ENCODE measurements around the gene CHKA. TPM values are rescaled to one million over a fixed set of nuclear protein-coding genes. Genes with fewer than 3 reads are reported as not detected.

CHKA gene
- total and polyA plus RNA-seq, 9 of the 15 experiments (the other 6 are each of a cell fraction or from before 2014, with no cell fraction given), result 3.6 to 37.0 (median 30.2) TPM

GRCh38 chr11:68010090-68011041 lies 110.8 kb downstream of the CHKA start, which contains the start of gene ALDH3B1 (continued):
- TF ChIP-seq ZNF592 (IDR thresholded peaks at IDR 0.05), result peak; percentile 84
- TF ChIP-seq DDX20 (tag; IDR thresholded peaks at IDR 0.05; ENCODE audit: low read depth), result no peak
- TF ChIP-seq NFXL1 (CRISPR knock-in tag; IDR thresholded peaks at IDR 0.05), result no peak
- TF ChIP-seq, protein P1, sequence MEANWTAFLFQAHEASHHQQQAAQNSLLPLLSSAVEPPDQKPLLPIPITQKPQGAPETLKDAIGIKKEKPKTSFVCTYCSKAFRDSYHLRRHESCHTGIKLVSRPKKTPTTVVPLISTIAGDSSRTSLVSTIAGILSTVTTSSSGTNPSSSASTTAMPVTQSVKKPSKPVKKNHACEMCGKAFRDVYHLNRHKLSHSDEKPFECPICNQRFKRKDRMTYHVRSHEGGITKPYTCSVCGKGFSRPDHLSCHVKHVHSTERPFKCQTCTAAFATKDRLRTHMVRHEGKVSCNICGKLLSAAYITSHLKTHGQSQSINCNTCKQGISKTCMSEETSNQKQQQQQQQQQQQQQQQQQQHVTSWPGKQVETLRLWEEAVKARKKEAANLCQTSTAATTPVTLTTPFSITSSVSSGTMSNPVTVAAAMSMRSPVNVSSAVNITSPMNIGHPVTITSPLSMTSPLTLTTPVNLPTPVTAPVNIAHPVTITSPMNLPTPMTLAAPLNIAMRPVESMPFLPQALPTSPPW (CRISPR knock-in tag; IDR thresholded peaks at IDR 0.05), result peak; percentile 50
- TF ChIP-seq BRF1 (IDR thresholded peaks at IDR 0.05; ENCODE audit: borderline replicate concordance, extremely low read depth, insufficient read length), result no peak
- TF ChIP-seq KDM4B (IDR thresholded peaks at IDR 0.05; ENCODE audit: borderline replicate concordance in 2 of 2, low read depth in 1 of 2), result no peak
- TF ChIP-seq NRF1 (conservative IDR thresholded peaks at IDR 0.05 in 1 of 2, IDR thresholded peaks at IDR 0.05 in 1 of 2), result 0 out of 4 replicates have a peak, but pooled peaks of 1 of the 2 experiments have one; percentile 9
- TF ChIP-seq CTBP1 (IDR thresholded peaks at IDR 0.05; ENCODE audit: borderline replicate concordance), result 0 out of 2 replicates have a peak, but pooled peaks have one; percentile 18
- no peak for TF ChIP-seq ZNF12 (CRISPR knock-in tag; IDR thresholded peaks at IDR 0.05)
- TF ChIP-seq BRD4 (IDR thresholded peaks at IDR 0.05), result no peak
- TF ChIP-seq POLR2B (IDR thresholded peaks at IDR 0.05; ENCODE audit: low read depth, partially characterized antibody), result no peak
- peak; percentile 47; the same call in 1 of the 2 replicates for TF ChIP-seq GABPB1 (CRISPR knock-in tag; IDR thresholded peaks at IDR 0.05)
- TF ChIP-seq EGR1 (conservative IDR thresholded peaks at IDR 0.05), result no peak
- TF ChIP-seq PHB (CRISPR knock-in tag; IDR thresholded peaks at IDR 0.05), result no peak
- TF ChIP-seq ZNF146 (CRISPR knock-in tag; IDR thresholded peaks at IDR 0.05; ENCODE audit: unreplicated experiment), result no peak
- no peak for TF ChIP-seq ETV1 (tag; conservative IDR thresholded peaks at IDR 0.05; ENCODE audit: low read depth)
- TF ChIP-seq BRF2 (IDR thresholded peaks at IDR 0.05; ENCODE audit: borderline replicate concordance, insufficient read depth, insufficient read length), result no peak
- no peak for TF ChIP-seq DACH1 (IDR thresholded peaks at IDR 0.05; ENCODE audit: partially characterized antibody)
